ENCODE results near the gene HDAC4.

DNA sequence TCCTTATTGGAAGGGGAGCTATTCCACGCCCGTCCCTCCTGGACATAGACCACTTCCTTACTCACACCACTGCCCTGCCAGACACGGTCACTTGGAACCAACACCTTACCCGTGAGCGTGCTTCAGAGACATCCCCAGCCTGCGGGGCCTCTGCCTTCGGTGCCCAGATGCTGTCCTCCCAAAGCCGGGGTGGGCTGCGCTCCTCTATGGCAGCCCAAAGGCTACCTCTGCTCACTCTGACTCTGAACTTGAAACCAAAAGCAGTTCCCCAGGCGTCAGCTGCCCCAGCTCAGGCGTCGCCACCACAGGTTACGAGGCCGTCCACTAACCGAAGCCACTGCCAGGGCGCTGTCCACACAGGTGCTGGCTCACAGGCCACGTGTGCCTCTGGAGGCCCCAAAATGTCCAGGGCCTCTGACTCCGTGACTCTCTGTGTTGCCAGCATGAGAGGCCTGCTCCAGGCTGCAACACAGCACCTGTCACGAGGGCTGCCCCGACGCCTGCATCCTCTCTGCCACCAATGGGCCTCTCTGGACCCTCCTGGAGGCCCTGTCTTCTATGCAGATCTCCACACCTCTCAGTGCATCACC is 23.8 kb downstream of the HDAC4 start:
- TF ChIP-seq, protein P1, sequence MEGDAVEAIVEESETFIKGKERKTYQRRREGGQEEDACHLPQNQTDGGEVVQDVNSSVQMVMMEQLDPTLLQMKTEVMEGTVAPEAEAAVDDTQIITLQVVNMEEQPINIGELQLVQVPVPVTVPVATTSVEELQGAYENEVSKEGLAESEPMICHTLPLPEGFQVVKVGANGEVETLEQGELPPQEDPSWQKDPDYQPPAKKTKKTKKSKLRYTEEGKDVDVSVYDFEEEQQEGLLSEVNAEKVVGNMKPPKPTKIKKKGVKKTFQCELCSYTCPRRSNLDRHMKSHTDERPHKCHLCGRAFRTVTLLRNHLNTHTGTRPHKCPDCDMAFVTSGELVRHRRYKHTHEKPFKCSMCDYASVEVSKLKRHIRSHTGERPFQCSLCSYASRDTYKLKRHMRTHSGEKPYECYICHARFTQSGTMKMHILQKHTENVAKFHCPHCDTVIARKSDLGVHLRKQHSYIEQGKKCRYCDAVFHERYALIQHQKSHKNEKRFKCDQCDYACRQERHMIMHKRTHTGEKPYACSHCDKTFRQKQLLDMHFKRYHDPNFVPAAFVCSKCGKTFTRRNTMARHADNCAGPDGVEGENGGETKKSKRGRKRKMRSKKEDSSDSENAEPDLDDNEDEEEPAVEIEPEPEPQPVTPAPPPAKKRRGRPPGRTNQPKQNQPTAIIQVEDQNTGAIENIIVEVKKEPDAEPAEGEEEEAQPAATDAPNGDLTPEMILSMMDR (IDR thresholded peaks at IDR 0.05; ENCODE audit: low read depth, low read length, missing input control) = no peak
- no peak for TF ChIP-seq GABPA (IDR thresholded peaks at IDR 0.05 in 1 of 2, conservative IDR thresholded peaks at IDR 0.05 in 1 of 2)
- TF ChIP-seq, protein P2, sequence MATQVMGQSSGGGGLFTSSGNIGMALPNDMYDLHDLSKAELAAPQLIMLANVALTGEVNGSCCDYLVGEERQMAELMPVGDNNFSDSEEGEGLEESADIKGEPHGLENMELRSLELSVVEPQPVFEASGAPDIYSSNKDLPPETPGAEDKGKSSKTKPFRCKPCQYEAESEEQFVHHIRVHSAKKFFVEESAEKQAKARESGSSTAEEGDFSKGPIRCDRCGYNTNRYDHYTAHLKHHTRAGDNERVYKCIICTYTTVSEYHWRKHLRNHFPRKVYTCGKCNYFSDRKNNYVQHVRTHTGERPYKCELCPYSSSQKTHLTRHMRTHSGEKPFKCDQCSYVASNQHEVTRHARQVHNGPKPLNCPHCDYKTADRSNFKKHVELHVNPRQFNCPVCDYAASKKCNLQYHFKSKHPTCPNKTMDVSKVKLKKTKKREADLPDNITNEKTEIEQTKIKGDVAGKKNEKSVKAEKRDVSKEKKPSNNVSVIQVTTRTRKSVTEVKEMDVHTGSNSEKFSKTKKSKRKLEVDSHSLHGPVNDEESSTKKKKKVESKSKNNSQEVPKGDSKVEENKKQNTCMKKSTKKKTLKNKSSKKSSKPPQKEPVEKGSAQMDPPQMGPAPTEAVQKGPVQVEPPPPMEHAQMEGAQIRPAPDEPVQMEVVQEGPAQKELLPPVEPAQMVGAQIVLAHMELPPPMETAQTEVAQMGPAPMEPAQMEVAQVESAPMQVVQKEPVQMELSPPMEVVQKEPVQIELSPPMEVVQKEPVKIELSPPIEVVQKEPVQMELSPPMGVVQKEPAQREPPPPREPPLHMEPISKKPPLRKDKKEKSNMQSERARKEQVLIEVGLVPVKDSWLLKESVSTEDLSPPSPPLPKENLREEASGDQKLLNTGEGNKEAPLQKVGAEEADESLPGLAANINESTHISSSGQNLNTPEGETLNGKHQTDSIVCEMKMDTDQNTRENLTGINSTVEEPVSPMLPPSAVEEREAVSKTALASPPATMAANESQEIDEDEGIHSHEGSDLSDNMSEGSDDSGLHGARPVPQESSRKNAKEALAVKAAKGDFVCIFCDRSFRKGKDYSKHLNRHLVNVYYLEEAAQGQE (IDR thresholded peaks at IDR 0.05) = no peak
- TF ChIP-seq, protein P3, sequence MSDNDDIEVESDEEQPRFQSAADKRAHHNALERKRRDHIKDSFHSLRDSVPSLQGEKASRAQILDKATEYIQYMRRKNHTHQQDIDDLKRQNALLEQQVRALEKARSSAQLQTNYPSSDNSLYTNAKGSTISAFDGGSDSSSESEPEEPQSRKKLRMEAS (IDR thresholded peaks at IDR 0.05) = no peak
- TF ChIP-seq YY1 (IDR thresholded peaks at IDR 0.05) = no peak
